PC-3 (cell line): ENCODE results near the gene MPP2. TPM values are rescaled to one million over a fixed set of nuclear protein-coding genes. Genes with fewer than 3 reads are reported as not detected.

Source experiments
- ATAC-seq: fragments of 200-7000 bp; cut with Tn5 transposase; 2 replicates; pipeline ENCODE4 v1.9.1; 2020; ENCODE audit warnings: mild to moderate bottlenecking, moderate library complexity
- BruUV-seq: library from RNA; stranded (reverse); fragments of 400-500 nt; replicated peaks from 2 replicates; lab custom pipeline; 2021; lab: Mats Ljungman, UMichigan
- CTCF ChIA-PET: fragments of 300-600 bp; sonication (Branson Sonifier 250); formaldehyde crosslinking; loops from one replicate; lab custom pipeline; 2022; ENCODE audit warnings: antibody characterized with exemption; lab: Charles Lee
- POLR2A ChIA-PET: fragments of 300-600 bp; sonication (Branson Sonifier 250); formaldehyde crosslinking; loops from one replicate; lab custom pipeline; 2022; ENCODE audit warnings: antibody characterized with exemption; ENCODE audit not compliant: unreplicated experiment; lab: Charles Lee
- DNase-seq: peaks from one replicate; pipeline ENCODE4 v3.0.0-alpha.2; 2015
- H2AFZ ChIP-seq: fragments of 300-600 bp; sonication (generic); 2 replicates; pipeline ENCODE4 v1.6.0; 2016; ENCODE audit warnings: antibody characterized with exemption, low read length
- H3F3A ChIP-seq: fragments of 300-600 bp; sonication (generic); one replicate; pipeline ENCODE4 v1.6.0; 2017; ENCODE audit warnings: antibody characterized with exemption, low read length, control low read depth, mild to moderate bottlenecking; ENCODE audit not compliant: unreplicated experiment
- H3K27ac ChIP-seq: fragments of 300-600 bp; sonication (generic); 2 replicates; pipeline ENCODE4 v1.5.1; 2016; ENCODE audit warnings: mild to moderate bottlenecking, low read length
- H3K27me3 ChIP-seq: fragments of 300-600 bp; sonication (generic); 2 replicates; pipeline ENCODE4 v1.6.1; 2016; ENCODE audit warnings: low read length, mixed read lengths
- H3K36me3 ChIP-seq: fragments of 300-600 bp; sonication (generic); 2 replicates; pipeline ENCODE4 v1.6.1; 2016; ENCODE audit warnings: low read depth, mixed run types, low read length, mixed read lengths
- H3K4me1 ChIP-seq: fragments of 300-600 bp; sonication (generic); 2 replicates; pipeline ENCODE4 v1.5.1; 2016; ENCODE audit warnings: low read length; ENCODE audit not compliant: insufficient read depth
- H3K4me2 ChIP-seq: fragments of 300-600 bp; sonication (generic); 2 replicates; pipeline ENCODE4 v1.6.0; 2016; ENCODE audit warnings: low read length
- H3K4me3 ChIP-seq: fragments of 300-600 bp; sonication (generic); 2 replicates; pipeline ENCODE4 v1.5.1; 2016; ENCODE audit warnings: mild to moderate bottlenecking, low read length, mixed read lengths
- H3K79me2 ChIP-seq: fragments of 300-600 bp; sonication (generic); 2 replicates; pipeline ENCODE4 v1.6.1; 2017; ENCODE audit warnings: low read length, mixed read lengths
- H3K9ac ChIP-seq: fragments of 300-600 bp; sonication (generic); 2 replicates; pipeline ENCODE4 v1.6.0; 2016; ENCODE audit warnings: mild to moderate bottlenecking, low read length
- H3K9me2 ChIP-seq: fragments of 300-600 bp; sonication (generic); replicated peaks from 2 replicates; pipeline ENCODE4 v1.6.1; 2016; ENCODE audit warnings: mixed run types, low read length, mixed read lengths
- H3K9me3 ChIP-seq: fragments of 300-600 bp; sonication (generic); 2 replicates; pipeline ENCODE4 v1.6.1; 2016; ENCODE audit warnings: low read length, mixed read lengths
- H4K20me1 ChIP-seq: fragments of 300-600 bp; sonication (generic); 2 replicates; pipeline ENCODE4 v1.6.1; 2016; ENCODE audit warnings: low read length, mixed read lengths
- EZH2 ChIP-seq: fragments of 300-600 bp; sonication (generic); IDR thresholded peaks from one replicate; pipeline ENCODE4 v1.6.1; 2017; ENCODE audit warnings: antibody characterized with exemption, mild to moderate bottlenecking, low read length; ENCODE audit not compliant: unreplicated experiment
- EZH2phosphoT487 ChIP-seq: fragments of 300-600 bp; sonication (generic); IDR thresholded peaks from 2 replicates; pipeline ENCODE4 v1.6.1; 2018; ENCODE audit warnings: mild to moderate bottlenecking, antibody characterized with exemption, low read length, borderline replicate concordance
- intact Hi-C: fragments of 100-400 bp; cut with micrococcal nuclease; formaldehyde crosslinking; loops from 2 replicates; pipeline ENCODE4 v1.9.0; 2023
- total RNA-seq: library from RNA; depleted of rRNA; stranded (reverse); fragments of >200 nt; gene quantifications from 2 replicates; pipeline ENCODE4 v1.2.3, GENCODE V29; 2014
- TF ChIP-seq, protein P1 (sequence below): fragments of 300-600 bp; sonication (generic); conservative IDR thresholded peaks from 2 replicates; pipeline ENCODE4 v1.5.1; 2017; ENCODE audit warnings: antibody characterized with exemption, low read depth, mild to moderate bottlenecking, low read length

Gene MPP2
- total RNA-seq, 1 experiment from 2014 or later, result 8.2 TPM

GRCh38 chr17:43860927-43861622 lies 46.3 kb downstream of the MPP2 start:
- no peak overlapping the region for H3K4me2 ChIP-seq
- intact Hi-C loops, result no loop called here
- no peaks in the 10 kb centered on the region for H3K36me3 ChIP-seq
- DNase-seq, result no peak
- H3K9ac ChIP-seq, result no peak overlapping the region
- H2AFZ ChIP-seq, result no peak overlapping the region
- ChIA-PET POLR2A (no interaction called here), CTCF (no interaction called here)
- peaks cover 64% of the 10 kb centered on the region for H3K27me3 ChIP-seq
- BruUV-seq, result no TSS peak
- H3K79me2 ChIP-seq, result no peaks in the 10 kb centered on the region
- H3K4me3 ChIP-seq, result no peak overlapping the region
- no peak overlapping the region for H3K27ac ChIP-seq
- no peaks in the 10 kb centered on the region for H3K9me2 ChIP-seq
- TF ChIP-seq EZH2, result no peak
- no peak for TF ChIP-seq EZH2phosphoT487
- TF ChIP-seq, protein P1, sequence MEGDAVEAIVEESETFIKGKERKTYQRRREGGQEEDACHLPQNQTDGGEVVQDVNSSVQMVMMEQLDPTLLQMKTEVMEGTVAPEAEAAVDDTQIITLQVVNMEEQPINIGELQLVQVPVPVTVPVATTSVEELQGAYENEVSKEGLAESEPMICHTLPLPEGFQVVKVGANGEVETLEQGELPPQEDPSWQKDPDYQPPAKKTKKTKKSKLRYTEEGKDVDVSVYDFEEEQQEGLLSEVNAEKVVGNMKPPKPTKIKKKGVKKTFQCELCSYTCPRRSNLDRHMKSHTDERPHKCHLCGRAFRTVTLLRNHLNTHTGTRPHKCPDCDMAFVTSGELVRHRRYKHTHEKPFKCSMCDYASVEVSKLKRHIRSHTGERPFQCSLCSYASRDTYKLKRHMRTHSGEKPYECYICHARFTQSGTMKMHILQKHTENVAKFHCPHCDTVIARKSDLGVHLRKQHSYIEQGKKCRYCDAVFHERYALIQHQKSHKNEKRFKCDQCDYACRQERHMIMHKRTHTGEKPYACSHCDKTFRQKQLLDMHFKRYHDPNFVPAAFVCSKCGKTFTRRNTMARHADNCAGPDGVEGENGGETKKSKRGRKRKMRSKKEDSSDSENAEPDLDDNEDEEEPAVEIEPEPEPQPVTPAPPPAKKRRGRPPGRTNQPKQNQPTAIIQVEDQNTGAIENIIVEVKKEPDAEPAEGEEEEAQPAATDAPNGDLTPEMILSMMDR, result no peak
- no peaks in the 10 kb centered on the region for H4K20me1 ChIP-seq
- ATAC-seq, result no peak
- H3K4me1 ChIP-seq, result no peaks in the 10 kb centered on the region
- H3F3A ChIP-seq, result no peaks in the 10 kb centered on the region
- no peaks in the 10 kb centered on the region for H3K9me3 ChIP-seq

DNA sequence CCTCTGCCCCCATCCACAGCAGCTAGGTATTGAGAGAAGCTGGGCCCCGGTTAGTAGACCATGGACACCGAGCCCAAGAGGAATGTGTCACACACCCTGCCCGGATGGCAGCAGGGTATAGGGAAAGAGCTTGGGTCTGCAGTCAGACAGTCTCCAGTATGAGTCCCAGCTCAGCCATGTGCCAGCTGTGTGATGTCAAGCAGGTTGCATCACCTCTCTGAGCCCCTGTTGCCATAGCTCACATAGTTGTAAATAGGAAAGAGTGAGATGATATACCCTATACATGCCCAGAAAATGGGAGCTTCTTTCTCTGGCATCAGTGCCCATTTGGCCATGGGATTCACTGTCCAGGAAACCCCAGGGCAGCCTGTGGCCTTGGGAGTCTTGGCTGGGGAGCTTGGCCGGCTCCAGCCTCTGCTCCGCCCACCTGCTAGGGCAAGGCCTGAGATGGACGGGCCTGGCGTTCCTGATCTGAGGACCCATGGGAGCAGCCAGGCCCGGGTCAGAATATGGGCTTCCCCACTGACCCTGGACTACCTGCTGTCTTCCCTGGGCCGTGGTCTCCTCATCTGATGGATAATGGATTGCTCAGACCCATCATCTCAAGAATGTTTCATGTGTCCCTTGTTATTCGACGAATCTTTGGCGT lies 47.1 kb downstream of the MPP2 start:
- H3K9me2 ChIP-seq, result no peaks in the 10 kb centered on the region
- no peaks in the 10 kb centered on the region for H3K9me3 ChIP-seq
- H3F3A ChIP-seq, result no peaks in the 10 kb centered on the region
- intact Hi-C loops, result no loop called here
- ChIA-PET POLR2A (no interaction called here), CTCF (no interaction called here)
- no peaks in the 10 kb centered on the region for H3K36me3 ChIP-seq
- BruUV-seq, result no TSS peak
- H2AFZ ChIP-seq, result no peak overlapping the region
- peaks cover 59% of the 10 kb centered on the region for H3K27me3 ChIP-seq
- no peak overlapping the region for H3K9ac ChIP-seq
- ATAC-seq, result no peak; the same call in 1 of the 2 replicates
- H4K20me1 ChIP-seq, result no peaks in the 10 kb centered on the region
- no peak for TF ChIP-seq EZH2
- TF ChIP-seq, protein P1, result no peak
- H3K4me2 ChIP-seq, result no peak overlapping the region
- no peak for DNase-seq
- H3K27ac ChIP-seq, result no peak overlapping the region
- H3K4me1 ChIP-seq, result no peaks in the 10 kb centered on the region
- no peak overlapping the region for H3K4me3 ChIP-seq
- H3K79me2 ChIP-seq, result no peaks in the 10 kb centered on the region

GRCh38 chr17:43857957-43858600 lies 49.3 kb downstream of the MPP2 start:
- DNase-seq (no peak), ATAC-seq (no peak)
- H3K9me3 ChIP-seq, result no peaks in the 10 kb centered on the region
- H3K27ac ChIP-seq, result no peak overlapping the region
- peaks cover 54% of the 10 kb centered on the region for H3K27me3 ChIP-seq
- TF ChIP-seq, protein P1, result no peak
- TF ChIP-seq EZH2phosphoT487 (no peak), EZH2 (no peak)
- no peaks in the 10 kb centered on the region for H3F3A ChIP-seq
- ChIA-PET POLR2A (no interaction called here), CTCF (no interaction called here)
- no peaks in the 10 kb centered on the region for H3K79me2 ChIP-seq
- H3K36me3 ChIP-seq, result no peaks in the 10 kb centered on the region
- H3K9ac ChIP-seq, result no peak overlapping the region
- no peak overlapping the region for H2AFZ ChIP-seq
- BruUV-seq, result no TSS peak
- intact Hi-C loops, result no loop called here
- H3K4me3 ChIP-seq, result no peak overlapping the region
- H3K4me2 ChIP-seq, result no peak overlapping the region
- no peaks in the 10 kb centered on the region for H3K4me1 ChIP-seq
- H4K20me1 ChIP-seq, result no peaks in the 10 kb centered on the region
- no peaks in the 10 kb centered on the region for H3K9me2 ChIP-seq
